ENCODE data around the gene CCDC88C.

CCDC88C gene

DNA sequence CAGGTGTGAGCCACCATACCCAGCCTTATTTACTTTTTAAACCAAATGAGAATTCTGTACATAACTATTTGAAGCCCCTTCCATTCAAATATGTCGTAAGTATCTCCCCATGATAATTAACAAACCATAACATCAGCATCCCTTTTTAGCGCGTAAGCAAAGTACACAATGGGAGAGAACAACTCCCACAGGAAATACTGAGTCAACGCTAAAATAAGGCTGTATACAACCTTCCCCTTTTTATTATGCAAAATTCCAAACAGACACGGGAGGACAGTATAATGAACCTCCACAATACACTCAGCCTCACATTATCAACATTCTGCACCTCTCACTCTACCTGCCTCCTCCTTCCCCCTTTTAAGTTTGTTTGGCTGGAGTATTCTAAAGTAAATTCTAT lies 73.5 kb downstream of the CCDC88C start:
- Histone ChIP-seq H3K36me3 (peaks cover 2 to 47% (median 33%) of the 10 kb centered on the region in 11 experiments; a peak in 20 of 22 replicates), H3K27me3 (peaks cover 0 to 6% (median 0%) of the 10 kb centered on the region in 11 experiments; a peak in 1 of 22 replicates), H3K9me3 (replicated peaks in 1 of 11) (peaks cover 0 to 5% (median 0%) of the 10 kb centered on the region in 11 experiments; a peak in 2 of 22 replicates), H3K9ac (peak overlapping the region in 4 of 11 experiments; percentile 22 to 57 (median 36); a peak in 5 of 22 replicates), H3K27ac (peak overlapping the region in 9 of 11 experiments; percentile 24 to 77 (median 61); a peak in 16 of 22 replicates), H3K4me3 (no peak overlapping the region; a peak in 1 of 20 replicates), H3K4me2 (peak overlapping the region; percentile 41 to 72 (median 61)), H4K20me1 (peaks cover 1 to 19% (median 8%) of the 10 kb centered on the region in 11 experiments; a peak in 11 of 22 replicates), H3K4me1 (peaks cover 58 to 76% (median 67%) of the 10 kb centered on the region in 10 experiments)
- TF ChIP-seq Cebpa-rat (IDR thresholded peaks at IDR 0.05) = no peak

- Histone ChIP-seq H3K27ac (peak overlapping the region in 9 of 11 experiments; percentile 9 to 77 (median 61); a peak in 15 of 22 replicates), H4K20me1 (peaks cover 0 to 22% (median under 1%) of the 10 kb centered on the region in 11 experiments; a peak in 6 of 22 replicates), H3K9me3 (replicated peaks in 1 of 11) (peaks cover 0 to 4% (median 0%) of the 10 kb centered on the region in 11 experiments; a peak in 2 of 22 replicates), H3K36me3 (peaks cover 8 to 57% (median 43%) of the 10 kb centered on the region in 11 experiments), H3K27me3 (peaks cover 0 to 6% (median 0%) of the 10 kb centered on the region in 11 experiments; a peak in 1 of 22 replicates), H3K4me3 (no peak overlapping the region), H3K4me1 (peaks cover 52 to 73% (median 57%) of the 10 kb centered on the region in 10 experiments), H3K4me2 (peak overlapping the region; percentile 41 to 72 (median 61); a peak in 20 of 22 replicates), H3K9ac (peak overlapping the region in 1 of 11 experiments; percentile 57; a peak in 2 of 22 replicates)
- no peak for TF ChIP-seq Cebpa-rat (IDR thresholded peaks at IDR 0.05)
Observed at GRCh38 chr14:91343051-91343450, 74.6 kb downstream of the CCDC88C start.

- peak overlapping the region in 3 of 11 experiments; percentile 16 to 57 (median 18); a peak in 4 of 22 replicates for H3K9ac ChIP-seq
- H3K27me3 ChIP-seq = peaks cover 0 to 6% (median 0%) of the 10 kb centered on the region in 11 experiments; a peak in 1 of 22 replicates
- no peaks in the 10 kb centered on the region for H3K9me3 ChIP-seq (replicated peaks in 1 of 11)
- no peak overlapping the region for H3K4me3 ChIP-seq
- H3K27ac ChIP-seq = peak overlapping the region in 8 of 11 experiments; percentile 20 to 77 (median 64); a peak in 14 of 22 replicates
- peak overlapping the region in 9 of 11 experiments; percentile 4 to 72 (median 61); a peak in 12 of 22 replicates for H3K4me2 ChIP-seq
- H4K20me1 ChIP-seq = peaks cover 0 to 27% (median 0%) of the 10 kb centered on the region in 11 experiments; a peak in 6 of 22 replicates
- no peak for TF ChIP-seq Cebpa-rat (IDR thresholded peaks at IDR 0.05)
- peaks cover 16 to 65% (median 51%) of the 10 kb centered on the region in 11 experiments for H3K36me3 ChIP-seq
- H3K4me1 ChIP-seq = peaks cover 52 to 73% (median 57%) of the 10 kb centered on the region in 10 experiments
Observed at GRCh38 chr14:91342206-91342760, 75.3 kb downstream of the CCDC88C start.

DNA sequence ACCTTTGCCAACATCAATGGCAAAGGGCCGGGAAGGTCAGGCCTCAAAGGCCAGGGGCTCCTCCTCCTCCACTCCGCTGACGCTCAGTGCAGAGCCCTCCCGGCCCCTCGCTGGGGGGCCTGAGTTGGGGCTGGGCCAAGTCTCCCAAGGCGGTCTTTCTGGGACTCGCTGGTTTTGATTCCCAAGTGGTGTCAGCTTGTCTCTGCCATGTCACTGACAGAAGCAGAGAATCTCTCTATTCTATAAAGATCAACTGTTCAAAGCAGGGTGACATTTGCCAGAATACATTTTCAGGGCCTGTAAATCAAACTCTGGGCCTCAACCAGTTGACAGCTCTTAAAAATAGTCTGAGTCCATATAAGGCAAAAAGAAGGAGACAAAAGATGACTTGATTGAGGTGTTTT lies 75.9 kb downstream of the CCDC88C start:
- peaks cover 0 to 25% (median 0%) of the 10 kb centered on the region in 11 experiments; a peak in 6 of 22 replicates for H4K20me1 ChIP-seq
- H3K4me2 ChIP-seq = peak overlapping the region in 1 of 11 experiments; percentile 70; a peak in 1 of 22 replicates
- no peaks in the 10 kb centered on the region for H3K9me3 ChIP-seq (replicated peaks in 1 of 11)
- no peak overlapping the region for H3K4me3 ChIP-seq
- peak overlapping the region in 1 of 11 experiments; percentile 18; a peak in 1 of 22 replicates for H3K9ac ChIP-seq
- no peak for TF ChIP-seq Cebpa-rat (IDR thresholded peaks at IDR 0.05)
- H3K36me3 ChIP-seq = peaks cover 18 to 70% (median 56%) of the 10 kb centered on the region in 11 experiments
- H3K4me1 ChIP-seq = peaks cover 46 to 69% (median 53%) of the 10 kb centered on the region in 10 experiments
- peaks cover 0 to under 1% (median 0%) of the 10 kb centered on the region in 11 experiments; a peak in 1 of 22 replicates for H3K27me3 ChIP-seq
- H3K27ac ChIP-seq = peak overlapping the region in 6 of 11 experiments; percentile 19 to 77 (median 64); a peak in 5 of 22 replicates

- peak overlapping the region in 1 of 11 experiments; percentile 18; a peak in 1 of 22 replicates for H3K9ac ChIP-seq
- no peak for TF ChIP-seq Cebpa-rat (IDR thresholded peaks at IDR 0.05)
Observed at GRCh38 chr14:91341334-91341733, 76.3 kb downstream of the CCDC88C start.

DNA sequence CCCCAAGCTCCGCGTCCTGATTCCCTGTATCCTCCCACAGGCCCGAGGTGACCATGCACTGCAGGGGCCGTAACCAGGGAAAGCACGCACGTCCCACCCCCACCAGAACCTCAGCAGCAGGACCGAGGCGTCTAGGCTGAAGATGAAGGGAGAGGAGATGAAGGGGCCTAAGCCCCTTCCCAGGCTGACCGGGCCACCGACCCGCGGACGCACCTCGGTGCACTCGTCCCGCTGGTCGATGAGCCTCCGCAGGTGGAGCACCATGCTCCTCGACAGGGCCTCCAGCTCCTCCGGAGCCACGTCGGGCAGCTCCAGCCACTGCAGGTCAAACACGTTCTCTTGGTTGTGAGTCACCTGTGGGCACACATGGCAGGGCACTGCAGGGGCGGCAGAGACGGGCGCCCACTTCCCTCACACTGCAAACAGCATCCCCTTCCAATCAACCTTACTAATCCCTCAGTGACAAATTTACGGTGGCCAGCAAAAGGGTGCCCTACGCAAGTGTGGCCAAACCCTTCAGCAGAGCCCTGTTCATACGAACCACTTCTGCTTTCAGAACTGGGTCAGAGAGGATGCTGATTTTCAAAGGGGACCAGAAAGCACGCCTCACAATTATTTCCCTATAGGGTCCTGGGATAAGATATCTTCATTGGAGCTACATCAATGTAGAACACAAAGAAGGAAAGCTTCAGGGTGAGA lies 77.8 kb downstream of the CCDC88C start:
- Histone ChIP-seq H3K27me3 (no peaks in the 10 kb centered on the region), H3K36me3 (peaks cover 22 to 89% (median 74%) of the 10 kb centered on the region in 11 experiments), H3K9me3 (replicated peaks in 1 of 11) (no peaks in the 10 kb centered on the region), H3K27ac (no peak overlapping the region), H3K4me2 (peak overlapping the region in 4 of 11 experiments; percentile 20 to 58 (median 42); a peak in 4 of 22 replicates), H3K9ac (no peak overlapping the region), H3K4me1 (peaks cover 31 to 50% (median 36%) of the 10 kb centered on the region in 10 experiments), H3K4me3 (no peak overlapping the region), H4K20me1 (peaks cover 0 to 37% (median 0%) of the 10 kb centered on the region in 11 experiments; a peak in 6 of 22 replicates)
- no peak for TF ChIP-seq Cebpa-rat (IDR thresholded peaks at IDR 0.05)

More at GRCh38 chr14:91341334-91341733, 76.3 kb downstream of the CCDC88C start:
- Histone ChIP-seq H3K36me3 (peaks cover 18 to 74% (median 60%) of the 10 kb centered on the region in 11 experiments), H3K4me2 (no peak overlapping the region), H3K27me3 (no peaks in the 10 kb centered on the region), H3K4me3 (no peak overlapping the region), H3K27ac (peak overlapping the region in 5 of 11 experiments; percentile 19 to 77 (median 68); a peak in 3 of 22 replicates), H3K4me1 (peaks cover 42 to 65% (median 49%) of the 10 kb centered on the region in 10 experiments), H4K20me1 (peaks cover 0 to 27% (median 0%) of the 10 kb centered on the region in 11 experiments; a peak in 6 of 22 replicates), H3K9me3 (replicated peaks in 1 of 11) (no peaks in the 10 kb centered on the region)

GRCh38 chr14:91339076-91339475 lies 78.5 kb downstream of the CCDC88C start:
- peaks cover 26 to 96% (median 79%) of the 10 kb centered on the region in 11 experiments for H3K36me3 ChIP-seq
- no peak overlapping the region for H3K9ac ChIP-seq
- H4K20me1 ChIP-seq = peaks cover 0 to 40% (median 0%) of the 10 kb centered on the region in 11 experiments; a peak in 6 of 22 replicates
- peak overlapping the region in 1 of 11 experiments; percentile 25; a peak in 1 of 22 replicates for H3K4me2 ChIP-seq
- H3K27ac ChIP-seq = no peak overlapping the region
- TF ChIP-seq Cebpa-rat (IDR thresholded peaks at IDR 0.05) = no peak
- peaks cover 28 to 42% (median 35%) of the 10 kb centered on the region in 10 experiments for H3K4me1 ChIP-seq
- no peaks in the 10 kb centered on the region for H3K27me3 ChIP-seq
- H3K4me3 ChIP-seq = no peak overlapping the region
- no peaks in the 10 kb centered on the region for H3K9me3 ChIP-seq (replicated peaks in 1 of 11)

DNA sequence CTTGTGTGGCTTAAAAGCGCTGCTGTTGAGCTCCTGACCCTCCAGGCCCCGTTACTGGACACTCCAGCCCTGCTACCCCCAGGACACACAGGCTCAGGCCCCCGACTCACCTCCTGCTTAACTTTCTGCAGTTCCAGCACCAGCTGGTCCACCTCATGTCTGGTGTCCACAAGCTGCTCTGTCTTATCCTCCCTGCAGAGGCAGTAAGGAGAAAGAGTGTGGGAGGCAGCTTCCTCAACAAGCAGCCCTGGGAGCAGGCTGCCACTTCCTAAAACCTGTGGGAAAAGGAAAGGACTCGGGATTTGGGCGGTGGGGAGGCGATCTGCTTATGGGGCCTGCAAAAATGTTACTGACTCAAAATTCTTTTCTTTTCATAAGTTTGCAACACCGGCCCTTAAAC lies 79.2 kb downstream of the CCDC88C start:
- Histone ChIP-seq H3K4me3 (no peak overlapping the region), H3K9me3 (replicated peaks in 1 of 11) (no peaks in the 10 kb centered on the region), H4K20me1 (peaks cover 0 to 40% (median 0%) of the 10 kb centered on the region in 11 experiments; a peak in 5 of 22 replicates), H3K4me2 (peak overlapping the region in 2 of 11 experiments; percentile 25 to 53; a peak in 3 of 22 replicates), H3K36me3 (peaks cover 26 to 100% (median 84%) of the 10 kb centered on the region in 11 experiments), H3K4me1 (peaks cover 21 to 41% (median 35%) of the 10 kb centered on the region in 10 experiments), H3K9ac (no peak overlapping the region), H3K27ac (no peak overlapping the region), H3K27me3 (no peaks in the 10 kb centered on the region)
- TF ChIP-seq Cebpa-rat (IDR thresholded peaks at IDR 0.05) = no peak

Measured in BLaER1 treated with 17β-estradiol and CSF1 and Interleukin-3, amounts not matched to agents 10 nM and 100 nM (cell line).